ENCODE results near the gene S100PBP.

GRCh38 chr1:32828341-32828740 lies 10.9 kb downstream of the S100PBP start:
- no peak for TF ChIP-seq PTBP1 (IDR thresholded peaks at IDR 0.05; ENCODE audit: low read depth, low read length)
- TF ChIP-seq FOSL1 (tag; conservative IDR thresholded peaks at IDR 0.05): no peak
- TF ChIP-seq KAT2B (IDR thresholded peaks at IDR 0.05; ENCODE audit: low read depth, low read length): no peak
- TF ChIP-seq JUN (IDR thresholded peaks at IDR 0.05; ENCODE audit: borderline replicate concordance, low read depth, low read length): no peak
- no peak for TF ChIP-seq JUN (CRISPR knock-in tag; IDR thresholded peaks at IDR 0.05; ENCODE audit: borderline replicate concordance)
- peak; percentile 15 to 71 (median 53); a peak in 3 of 6 replicates for TF ChIP-seq CTCF (IDR thresholded peaks at IDR 0.05 in 2 of 3, conservative IDR thresholded peaks at IDR 0.05 in 1 of 3; ENCODE audit: insufficient read depth in 2 of 3, low read depth in 1 of 3, low read length in 3 of 3)
- no peak for TF ChIP-seq GTF2F1 (IDR thresholded peaks at IDR 0.05; ENCODE audit: low read depth, low read length)
- TF ChIP-seq SP1 (CRISPR knock-in tag; IDR thresholded peaks at IDR 0.05): no peak
- TF ChIP-seq ZC3H8 (IDR thresholded peaks at IDR 0.05): no peak

Data from K562 (cell line).